PFSK-1 (cell line): ENCODE results near the gene TNS3.

ENCODE experiments used
- FOXP2 ChIP-seq: optimal IDR thresholded peaks from 2 replicates; pipeline ENCODE3; 2011; ENCODE audit warnings: borderline replicate concordance, control low read depth, inconsistent platforms; ENCODE audit not compliant: insufficient read depth; ENCODE audit errors: extremely low read length, extremely low read depth
- POLR2AphosphoS5 ChIP-seq: IDR thresholded peaks from 2 replicates; pipeline ENCODE4 v1.6.1; 2012; ENCODE audit warnings: low read depth, mild to moderate bottlenecking, control low read depth, low read length, moderate library complexity
- SIN3A ChIP-seq: IDR thresholded peaks from 2 replicates; pipeline ENCODE4 v1.6.1; 2012; ENCODE audit warnings: mild to moderate bottlenecking, low read length, moderate library complexity, borderline replicate concordance; ENCODE audit not compliant: insufficient read depth
- TAF1 ChIP-seq: IDR thresholded peaks from 2 replicates; pipeline ENCODE4 v1.6.1; 2012; ENCODE audit warnings: low read length, control low read depth, borderline replicate concordance; ENCODE audit not compliant: insufficient read depth
- TF ChIP-seq, protein P1 (sequence below), 2 experiments: IDR thresholded peaks; 2 replicates each; pipeline versions ENCODE4 v1.6.1 to v1.8.0; 2011 to 2012; ENCODE audit warnings: low read depth in 2 of 2, low read length in 2 of 2, control low read depth in 1 of 2, inconsistent platforms in 1 of 2, mild to moderate bottlenecking in 1 of 2, moderate library complexity in 1 of 2; ENCODE audit not compliant: insufficient read depth in 1 of 2

TNS3 gene

DNA sequence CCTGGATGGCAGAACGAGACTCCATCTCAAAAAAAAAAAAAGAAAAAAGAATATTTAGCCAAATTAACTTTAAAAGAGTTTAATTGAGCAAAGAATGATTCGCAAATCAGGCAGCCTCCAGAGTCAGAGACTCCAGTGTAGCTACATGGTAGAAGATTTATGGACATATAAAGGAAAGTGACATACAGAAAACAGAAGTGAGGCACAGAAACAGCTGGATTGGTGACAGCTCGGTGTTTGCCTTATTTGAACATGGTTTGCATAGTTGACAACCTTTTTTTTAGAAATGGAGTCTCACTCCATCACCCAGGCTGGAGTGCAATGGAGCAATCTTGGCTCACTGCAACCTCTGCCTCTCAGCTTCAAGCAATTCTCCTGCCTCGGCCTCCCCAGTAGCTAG lies 35.2 kb upstream of the TNS3 start:
- TF ChIP-seq FOXP2 = no peak
- TF ChIP-seq POLR2AphosphoS5 = no peak
- TF ChIP-seq, protein P1, sequence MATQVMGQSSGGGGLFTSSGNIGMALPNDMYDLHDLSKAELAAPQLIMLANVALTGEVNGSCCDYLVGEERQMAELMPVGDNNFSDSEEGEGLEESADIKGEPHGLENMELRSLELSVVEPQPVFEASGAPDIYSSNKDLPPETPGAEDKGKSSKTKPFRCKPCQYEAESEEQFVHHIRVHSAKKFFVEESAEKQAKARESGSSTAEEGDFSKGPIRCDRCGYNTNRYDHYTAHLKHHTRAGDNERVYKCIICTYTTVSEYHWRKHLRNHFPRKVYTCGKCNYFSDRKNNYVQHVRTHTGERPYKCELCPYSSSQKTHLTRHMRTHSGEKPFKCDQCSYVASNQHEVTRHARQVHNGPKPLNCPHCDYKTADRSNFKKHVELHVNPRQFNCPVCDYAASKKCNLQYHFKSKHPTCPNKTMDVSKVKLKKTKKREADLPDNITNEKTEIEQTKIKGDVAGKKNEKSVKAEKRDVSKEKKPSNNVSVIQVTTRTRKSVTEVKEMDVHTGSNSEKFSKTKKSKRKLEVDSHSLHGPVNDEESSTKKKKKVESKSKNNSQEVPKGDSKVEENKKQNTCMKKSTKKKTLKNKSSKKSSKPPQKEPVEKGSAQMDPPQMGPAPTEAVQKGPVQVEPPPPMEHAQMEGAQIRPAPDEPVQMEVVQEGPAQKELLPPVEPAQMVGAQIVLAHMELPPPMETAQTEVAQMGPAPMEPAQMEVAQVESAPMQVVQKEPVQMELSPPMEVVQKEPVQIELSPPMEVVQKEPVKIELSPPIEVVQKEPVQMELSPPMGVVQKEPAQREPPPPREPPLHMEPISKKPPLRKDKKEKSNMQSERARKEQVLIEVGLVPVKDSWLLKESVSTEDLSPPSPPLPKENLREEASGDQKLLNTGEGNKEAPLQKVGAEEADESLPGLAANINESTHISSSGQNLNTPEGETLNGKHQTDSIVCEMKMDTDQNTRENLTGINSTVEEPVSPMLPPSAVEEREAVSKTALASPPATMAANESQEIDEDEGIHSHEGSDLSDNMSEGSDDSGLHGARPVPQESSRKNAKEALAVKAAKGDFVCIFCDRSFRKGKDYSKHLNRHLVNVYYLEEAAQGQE (IDR thresholded peaks at IDR 0.05; ENCODE audit: insufficient read depth in 1 of 2, low read depth in 2 of 2, low read length in 2 of 2) = no peak
- TF ChIP-seq SIN3A = no peak
- TF ChIP-seq TAF1 = no peak

DNA sequence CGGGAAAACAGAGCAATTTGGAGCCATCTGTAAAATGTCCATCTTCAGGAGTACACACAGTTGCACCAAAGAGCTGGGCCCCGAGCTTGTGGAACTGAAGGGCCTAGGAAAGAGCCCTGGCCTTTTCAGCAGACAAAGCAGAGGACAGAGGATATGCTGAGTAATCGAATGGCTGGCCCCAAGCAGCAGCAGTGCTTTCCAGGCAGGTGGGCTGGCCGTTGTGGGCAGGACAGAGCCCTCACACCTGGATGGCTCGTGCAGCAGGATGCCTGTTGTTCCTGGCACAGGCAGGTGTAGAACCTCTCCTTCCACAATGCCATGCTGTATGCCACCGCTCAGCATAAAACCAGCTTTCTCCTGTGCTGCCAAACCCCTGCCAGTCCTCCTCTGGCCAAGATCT lies 32.5 kb upstream of the TNS3 start:
- no peak for TF ChIP-seq FOXP2
- no peak for TF ChIP-seq TAF1
- TF ChIP-seq POLR2AphosphoS5 = no peak
- TF ChIP-seq SIN3A = no peak
- TF ChIP-seq, protein P1 (IDR thresholded peaks at IDR 0.05; ENCODE audit: insufficient read depth in 1 of 2, low read depth in 2 of 2, low read length in 2 of 2) = no peak

DNA sequence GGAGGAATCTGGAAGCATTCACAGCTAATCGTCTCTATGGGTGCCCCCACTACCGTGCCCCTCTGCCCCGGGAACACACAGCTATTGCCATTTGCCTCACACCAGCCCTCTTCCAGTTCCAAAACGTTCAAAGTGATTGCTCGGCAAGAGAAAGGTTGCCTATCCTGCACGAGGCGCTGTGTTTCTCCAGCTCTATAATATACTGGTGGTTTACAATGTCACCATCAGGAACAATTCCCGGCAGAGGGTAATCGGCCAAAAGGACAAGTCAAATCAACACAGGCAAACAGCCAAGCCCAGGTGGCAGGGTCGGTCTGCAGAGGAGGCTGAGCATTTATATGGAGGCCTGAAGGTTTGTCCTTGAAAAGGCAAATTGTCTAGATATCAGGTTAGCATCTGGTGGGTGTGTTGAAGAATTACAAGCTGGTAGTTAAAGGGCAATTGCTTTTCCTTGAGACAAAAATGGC lies 29.2 kb upstream of the TNS3 start:
- TF ChIP-seq SIN3A = no peak
- TF ChIP-seq TAF1 = no peak
- TF ChIP-seq FOXP2 = no peak
- no peak for TF ChIP-seq POLR2AphosphoS5
- TF ChIP-seq, protein P1 (IDR thresholded peaks at IDR 0.05; ENCODE audit: insufficient read depth in 1 of 2, low read depth in 2 of 2, low read length in 2 of 2) = no peak

DNA sequence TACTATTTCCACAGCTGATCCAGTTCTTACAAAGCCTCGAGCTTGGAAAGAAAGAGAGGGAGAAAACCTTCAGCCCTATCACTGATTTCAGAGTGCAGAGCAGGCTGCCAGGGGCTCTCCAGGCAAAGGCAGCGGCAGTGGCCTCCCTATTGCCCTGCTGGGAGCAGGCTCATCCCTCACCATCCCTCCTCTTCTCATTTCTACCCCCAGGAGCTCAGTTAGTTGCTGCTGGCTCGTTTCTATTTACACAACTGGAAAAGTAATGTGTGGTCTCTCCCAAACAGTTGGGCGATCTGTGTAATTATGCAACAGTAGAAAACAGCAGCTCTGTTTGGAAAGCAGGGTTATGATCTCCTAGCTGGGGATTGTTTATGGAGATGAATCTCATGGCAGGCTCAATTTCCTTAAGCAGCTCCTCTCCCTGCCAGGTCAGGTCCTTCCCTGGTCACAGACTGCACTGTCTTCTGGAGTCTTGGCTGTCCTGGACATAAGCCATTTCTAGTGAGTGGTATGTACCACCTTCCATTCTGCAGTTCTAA lies 28.7 kb upstream of the TNS3 start:
- TF ChIP-seq, protein P1 (IDR thresholded peaks at IDR 0.05; ENCODE audit: insufficient read depth in 1 of 2, low read depth in 2 of 2, low read length in 2 of 2) = no peak
- no peak for TF ChIP-seq POLR2AphosphoS5
- no peak for TF ChIP-seq FOXP2
- TF ChIP-seq TAF1 = no peak
- no peak for TF ChIP-seq SIN3A
